Measurements from ENCODE around the gene MAML1.
A peak's percentile ranks its signal among the peaks of the same experiment; 100 is the strongest.

MAML1 gene

DNA sequence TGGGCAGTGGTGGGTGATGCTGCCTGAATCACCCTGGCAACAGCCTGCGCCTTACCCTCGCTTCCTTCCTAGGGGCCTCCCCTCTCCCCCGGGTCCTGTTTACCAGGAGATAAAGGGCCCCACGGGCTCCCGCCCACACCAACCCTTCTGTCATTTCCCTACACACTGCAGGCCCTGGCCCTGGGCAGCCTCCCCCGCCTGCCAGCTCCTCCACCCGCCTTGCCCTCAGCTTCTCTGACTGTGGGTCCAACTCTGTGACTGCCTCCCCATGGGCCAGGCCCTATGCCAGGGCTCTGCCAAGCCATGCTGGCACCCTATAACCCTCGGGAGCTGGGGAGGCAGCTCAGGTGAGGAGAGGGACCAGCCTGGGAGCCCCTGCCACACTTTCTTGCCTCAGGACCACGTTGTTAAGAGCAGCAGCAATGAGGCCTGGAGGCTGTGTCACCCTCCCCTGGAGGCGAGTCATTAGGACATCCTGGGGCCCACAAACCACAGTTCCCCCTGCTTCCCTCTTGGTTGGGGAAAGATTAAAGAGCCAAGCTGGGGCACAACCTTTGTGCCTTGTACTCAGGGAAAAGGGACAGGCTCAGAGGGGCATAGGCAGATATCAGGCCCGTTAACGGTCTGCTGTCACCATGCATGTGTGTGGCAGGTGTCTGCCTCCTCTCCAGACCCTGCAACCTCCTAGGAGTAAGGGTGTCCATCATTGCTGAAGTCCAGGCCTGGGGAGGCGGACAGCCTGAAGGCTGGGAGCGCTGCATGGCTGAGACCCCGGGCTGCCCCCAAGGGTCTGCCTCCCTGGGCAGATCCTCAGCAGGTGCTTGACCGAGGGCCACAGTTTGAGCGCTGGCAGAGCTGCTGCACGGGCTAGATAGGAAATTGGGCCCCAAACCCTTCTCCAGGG lies 71.3 kb downstream of the MAML1 start:
- peak overlapping the region; percentile 71 for H3K4me3 ChIP-seq (replicated peaks; ENCODE audit: low read depth, low read length)
- DNase-seq (ENCODE audit: low read depth) = peak; percentile 39
- TF ChIP-seq, protein P1, sequence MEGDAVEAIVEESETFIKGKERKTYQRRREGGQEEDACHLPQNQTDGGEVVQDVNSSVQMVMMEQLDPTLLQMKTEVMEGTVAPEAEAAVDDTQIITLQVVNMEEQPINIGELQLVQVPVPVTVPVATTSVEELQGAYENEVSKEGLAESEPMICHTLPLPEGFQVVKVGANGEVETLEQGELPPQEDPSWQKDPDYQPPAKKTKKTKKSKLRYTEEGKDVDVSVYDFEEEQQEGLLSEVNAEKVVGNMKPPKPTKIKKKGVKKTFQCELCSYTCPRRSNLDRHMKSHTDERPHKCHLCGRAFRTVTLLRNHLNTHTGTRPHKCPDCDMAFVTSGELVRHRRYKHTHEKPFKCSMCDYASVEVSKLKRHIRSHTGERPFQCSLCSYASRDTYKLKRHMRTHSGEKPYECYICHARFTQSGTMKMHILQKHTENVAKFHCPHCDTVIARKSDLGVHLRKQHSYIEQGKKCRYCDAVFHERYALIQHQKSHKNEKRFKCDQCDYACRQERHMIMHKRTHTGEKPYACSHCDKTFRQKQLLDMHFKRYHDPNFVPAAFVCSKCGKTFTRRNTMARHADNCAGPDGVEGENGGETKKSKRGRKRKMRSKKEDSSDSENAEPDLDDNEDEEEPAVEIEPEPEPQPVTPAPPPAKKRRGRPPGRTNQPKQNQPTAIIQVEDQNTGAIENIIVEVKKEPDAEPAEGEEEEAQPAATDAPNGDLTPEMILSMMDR (IDR thresholded peaks at IDR 0.05; ENCODE audit: low read length, missing control alignments) = no peak

DNA sequence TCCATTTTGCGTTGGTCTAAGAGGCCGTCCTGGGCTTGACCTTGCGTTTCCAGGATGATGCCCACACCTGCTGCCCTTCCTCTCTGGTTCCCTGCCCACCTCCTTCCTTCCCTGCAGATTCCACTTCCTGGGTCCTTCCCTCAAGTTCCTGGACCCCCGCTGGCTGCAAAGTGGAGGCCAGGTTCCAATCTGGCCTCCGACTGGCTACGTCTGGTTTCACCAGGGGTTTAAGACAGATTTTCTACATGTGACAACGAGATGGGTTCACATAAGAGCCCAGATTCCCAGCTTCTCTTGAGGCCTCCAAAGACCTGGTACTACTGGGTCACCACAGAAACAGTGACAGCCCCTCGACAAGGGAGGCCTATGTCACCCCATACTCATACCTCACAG lies 71.9 kb downstream of the MAML1 start:
- TF ChIP-seq, protein P1 (IDR thresholded peaks at IDR 0.05; ENCODE audit: low read length, missing control alignments) = no peak
- no peak for DNase-seq (ENCODE audit: low read depth)
- H3K4me3 ChIP-seq (replicated peaks; ENCODE audit: low read depth, low read length) = peak overlapping the region; percentile 71

- H3K4me3 ChIP-seq (replicated peaks; ENCODE audit: low read depth, low read length) = peak overlapping the region; percentile 71
- TF ChIP-seq, protein P1 (IDR thresholded peaks at IDR 0.05; ENCODE audit: low read length, missing control alignments) = no peak
- no peak for DNase-seq (ENCODE audit: low read depth)
Measured at GRCh38 chr5:179805070-179805528, 72.5 kb downstream of the MAML1 start.

- TF ChIP-seq, protein P1 (IDR thresholded peaks at IDR 0.05; ENCODE audit: low read length, missing control alignments) = no peak
- peak overlapping the region; percentile 71 for H3K4me3 ChIP-seq (replicated peaks; ENCODE audit: low read depth, low read length)
- no peak for DNase-seq (ENCODE audit: low read depth)
Measured at GRCh38 chr5:179805529-179806249, 73.1 kb downstream of the MAML1 start.

DNA sequence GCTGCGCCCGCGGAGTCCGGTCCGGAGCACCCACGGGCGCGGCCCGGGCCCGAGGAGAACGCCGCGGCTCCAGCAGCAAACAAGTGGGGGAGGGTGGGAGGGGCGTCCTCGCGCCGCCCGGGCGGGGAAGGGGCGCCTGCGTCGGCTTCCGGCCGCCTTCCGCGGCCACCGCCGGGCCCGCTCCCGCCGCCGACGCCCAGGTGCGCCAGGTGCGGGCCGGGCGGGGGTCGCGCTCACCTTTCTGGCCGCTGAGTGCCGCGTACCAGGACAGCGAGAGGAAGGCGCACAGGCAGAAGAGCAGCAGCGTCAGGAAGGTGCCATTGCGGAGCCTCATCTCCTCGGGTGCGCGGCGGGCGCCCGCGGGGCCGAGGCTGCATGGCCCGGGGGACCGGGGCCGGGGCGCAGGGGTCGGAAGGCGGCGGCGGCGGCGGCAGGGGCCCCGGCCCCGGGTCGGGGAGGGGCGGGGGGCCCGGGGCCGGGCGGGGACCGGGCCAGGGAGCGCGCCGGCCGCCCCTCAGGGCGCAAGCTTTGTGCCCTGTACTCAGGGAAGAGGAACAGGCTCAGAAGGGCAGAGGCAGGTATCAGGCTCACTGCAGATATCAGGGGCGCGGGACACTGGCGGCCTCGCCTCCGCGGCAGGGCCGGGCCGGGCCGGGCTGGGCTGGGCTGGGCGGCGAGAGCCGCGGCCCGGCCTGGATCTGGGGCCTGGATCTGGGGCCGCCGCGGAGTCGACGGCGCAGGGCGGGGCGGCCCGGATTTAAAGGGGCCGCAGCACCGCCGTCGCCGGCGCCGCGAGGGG lies 73.8 kb downstream of the MAML1 start, which contains the start of gene MGAT4B:
Gene MGAT4B (minus strand): TSS at position 617 of the 799 bp plus-strand sequence. CDS start 283 bp downstream, at position 334.
- H3K4me3 ChIP-seq (replicated peaks; ENCODE audit: low read depth, low read length) = peak within 1 kb of the TSS; percentile 71
- peak; percentile 71 for DNase-seq (ENCODE audit: low read depth)
- TF ChIP-seq, protein P1 (IDR thresholded peaks at IDR 0.05; ENCODE audit: low read length, missing control alignments) = no peak

GRCh38 chr5:179812135-179812825 lies 79.7 kb downstream of the MAML1 start:
- TF ChIP-seq, protein P1 (IDR thresholded peaks at IDR 0.05; ENCODE audit: low read length, missing control alignments) = no peak
- no peak overlapping the region for H3K4me3 ChIP-seq (replicated peaks; ENCODE audit: low read depth, low read length)
- no peak for DNase-seq (ENCODE audit: low read depth)

Data from fibroblast of pulmonary artery (primary cell).